Calu3 (cell line): Measurements from ENCODE around the gene WWOX. TPM values are rescaled to one million over a fixed set of nuclear protein-coding genes. Genes with fewer than 3 reads are reported as not detected.

ENCODE experiments used
- BruUV-seq: library from RNA; stranded (reverse); fragments of 400-500 nt; replicated peaks from 2 replicates; lab custom pipeline; 2021; lab: Mats Ljungman, UMichigan
- CTCF ChIA-PET: fragments of 300-600 bp; sonication (Branson Sonifier 250); formaldehyde crosslinking; loops from one replicate; lab custom pipeline; 2022; ENCODE audit warnings: antibody characterized with exemption; lab: Charles Lee
- DNase-seq: peaks from one replicate; pipeline ENCODE4 v3.0.0; 2022
- H3K27ac Mint-ChIP-seq: one replicate; pipeline ENCODE4 v1.8.0; 2022; ENCODE audit warnings: mixed read lengths; ENCODE audit not compliant: unreplicated experiment
- H3K27me3 Mint-ChIP-seq: one replicate; pipeline ENCODE4 v1.8.0; 2022; ENCODE audit warnings: mixed read lengths; ENCODE audit not compliant: unreplicated experiment
- H3K36me3 Mint-ChIP-seq: one replicate; pipeline ENCODE4 v1.8.0; 2022; ENCODE audit warnings: mild to moderate bottlenecking, moderate library complexity, mixed read lengths; ENCODE audit not compliant: insufficient read depth, unreplicated experiment
- H3K4me1 Mint-ChIP-seq: one replicate; pipeline ENCODE4 v1.8.0; 2022; ENCODE audit warnings: mild to moderate bottlenecking, low read depth, mixed read lengths; ENCODE audit not compliant: unreplicated experiment
- H3K4me3 Mint-ChIP-seq: one replicate; pipeline ENCODE4 v1.8.0; 2022; ENCODE audit warnings: mild to moderate bottlenecking, low read depth, moderate library complexity, mixed read lengths; ENCODE audit not compliant: unreplicated experiment
- H3K9me3 Mint-ChIP-seq: one replicate; pipeline ENCODE4 v1.8.0; 2022; ENCODE audit warnings: low read depth, mixed read lengths; ENCODE audit not compliant: unreplicated experiment
- intact Hi-C: fragments of 100-400 bp; cut with micrococcal nuclease; formaldehyde crosslinking; loops from one replicate; pipeline ENCODE4 v1.10.0; 2022; ENCODE audit not compliant: unreplicated experiment
- total RNA-seq: library from RNA; stranded (reverse); gene quantifications from 2 replicates; pipeline ENCODE4 v1.2.3, GENCODE V29; 2022
- TF ChIP-seq, protein P1 (sequence below): fragments of 200-600 bp; IDR thresholded peaks from one replicate; pipeline ENCODE4 v1.8.0; 2022; ENCODE audit warnings: antibody characterized with exemption; ENCODE audit not compliant: unreplicated experiment

WWOX gene
- total RNA-seq, 1 experiment from 2014 or later, result 33.5 TPM

DNA sequence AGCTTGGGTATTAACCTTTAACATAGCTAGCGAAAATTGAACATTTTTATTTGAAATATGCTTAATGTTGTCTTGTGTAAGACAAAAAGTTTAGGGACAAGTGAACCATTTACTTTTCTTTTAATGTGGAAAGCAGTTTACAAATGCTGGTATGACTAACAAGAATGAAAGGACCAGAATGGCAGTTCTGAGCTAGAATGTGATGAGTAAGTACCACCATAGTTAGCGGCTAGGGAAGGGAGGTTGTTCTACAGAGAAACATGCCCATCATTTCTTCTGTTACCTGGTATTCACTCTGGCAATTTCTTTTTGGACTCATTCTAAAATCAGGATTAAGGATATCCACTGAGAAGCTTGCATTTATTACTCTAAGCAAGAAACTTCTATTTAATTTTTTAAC lies 121.1 kb downstream of the WWOX start:
- no peak overlapping the region for H3K27ac Mint-ChIP-seq
- no peak for DNase-seq
- no peaks in the 10 kb centered on the region for H3K36me3 Mint-ChIP-seq
- no peaks in the 10 kb centered on the region for H3K27me3 Mint-ChIP-seq
- intact Hi-C loops, result no loop called here
- CTCF ChIA-PET, result no interaction called here
- BruUV-seq, result no TSS peak
- TF ChIP-seq, protein P1, sequence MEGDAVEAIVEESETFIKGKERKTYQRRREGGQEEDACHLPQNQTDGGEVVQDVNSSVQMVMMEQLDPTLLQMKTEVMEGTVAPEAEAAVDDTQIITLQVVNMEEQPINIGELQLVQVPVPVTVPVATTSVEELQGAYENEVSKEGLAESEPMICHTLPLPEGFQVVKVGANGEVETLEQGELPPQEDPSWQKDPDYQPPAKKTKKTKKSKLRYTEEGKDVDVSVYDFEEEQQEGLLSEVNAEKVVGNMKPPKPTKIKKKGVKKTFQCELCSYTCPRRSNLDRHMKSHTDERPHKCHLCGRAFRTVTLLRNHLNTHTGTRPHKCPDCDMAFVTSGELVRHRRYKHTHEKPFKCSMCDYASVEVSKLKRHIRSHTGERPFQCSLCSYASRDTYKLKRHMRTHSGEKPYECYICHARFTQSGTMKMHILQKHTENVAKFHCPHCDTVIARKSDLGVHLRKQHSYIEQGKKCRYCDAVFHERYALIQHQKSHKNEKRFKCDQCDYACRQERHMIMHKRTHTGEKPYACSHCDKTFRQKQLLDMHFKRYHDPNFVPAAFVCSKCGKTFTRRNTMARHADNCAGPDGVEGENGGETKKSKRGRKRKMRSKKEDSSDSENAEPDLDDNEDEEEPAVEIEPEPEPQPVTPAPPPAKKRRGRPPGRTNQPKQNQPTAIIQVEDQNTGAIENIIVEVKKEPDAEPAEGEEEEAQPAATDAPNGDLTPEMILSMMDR, result no peak
- H3K9me3 Mint-ChIP-seq, result no peaks in the 10 kb centered on the region
- no peak overlapping the region for H3K4me3 Mint-ChIP-seq
- H3K4me1 Mint-ChIP-seq, result no peaks in the 10 kb centered on the region

DNA sequence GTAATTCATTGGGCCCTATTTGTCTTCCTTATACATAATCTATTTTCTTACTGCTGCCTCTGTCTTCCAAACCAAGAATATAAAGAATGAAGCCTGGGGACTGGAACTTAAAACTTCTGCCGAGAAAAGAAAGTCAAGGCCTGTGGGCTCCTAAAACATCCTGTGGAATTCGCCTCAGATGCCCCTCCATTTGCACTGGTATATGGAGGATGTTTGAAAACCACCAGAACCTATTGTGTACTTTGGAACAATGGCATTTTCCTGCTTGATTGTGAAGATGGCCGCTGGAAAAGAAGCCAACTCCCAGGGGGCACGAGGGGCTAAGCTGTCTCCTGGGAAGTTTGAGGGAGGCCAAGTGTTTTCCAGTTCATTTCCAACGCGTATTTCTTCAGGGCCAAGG lies 122.4 kb downstream of the WWOX start:
- no TSS peak for BruUV-seq
- intact Hi-C loops, result no loop called here
- H3K36me3 Mint-ChIP-seq, result no peaks in the 10 kb centered on the region
- H3K4me1 Mint-ChIP-seq, result no peaks in the 10 kb centered on the region
- CTCF ChIA-PET, result no interaction called here
- TF ChIP-seq, protein P1, result no peak
- no peak for DNase-seq
- H3K27me3 Mint-ChIP-seq, result no peaks in the 10 kb centered on the region
- H3K27ac Mint-ChIP-seq, result no peak overlapping the region
- no peaks in the 10 kb centered on the region for H3K9me3 Mint-ChIP-seq
- H3K4me3 Mint-ChIP-seq, result no peak overlapping the region

DNA sequence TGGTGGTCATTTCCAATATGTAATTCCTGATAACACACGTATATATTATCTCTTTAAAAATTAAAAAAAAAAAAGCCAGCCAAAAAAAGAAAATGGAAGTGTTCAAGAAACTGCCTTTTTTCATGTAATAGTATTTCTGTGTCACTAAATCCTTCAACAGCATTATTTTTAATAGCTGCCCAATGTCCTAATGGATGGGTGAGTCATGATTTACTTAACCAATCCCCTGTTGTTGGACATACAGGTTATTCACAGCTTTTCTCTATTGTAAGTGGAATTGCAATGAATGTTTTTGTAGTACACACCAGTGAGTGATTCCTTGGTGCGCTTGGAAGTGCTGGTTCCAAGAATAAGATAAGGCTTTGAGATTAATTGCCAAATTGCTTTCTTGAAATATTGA lies 124.9 kb downstream of the WWOX start:
- no TSS peak for BruUV-seq
- no peak overlapping the region for H3K4me3 Mint-ChIP-seq
- H3K4me1 Mint-ChIP-seq, result no peaks in the 10 kb centered on the region
- H3K36me3 Mint-ChIP-seq, result no peaks in the 10 kb centered on the region
- no peak overlapping the region for H3K27ac Mint-ChIP-seq
- intact Hi-C loops, result no loop called here
- H3K27me3 Mint-ChIP-seq, result no peaks in the 10 kb centered on the region
- CTCF ChIA-PET, result interaction anchor here (0.7 kb wide), 1 partner anchor 8 kb away, joined by 3 read pairs; no protein-coding TSS in a partner anchor
- DNase-seq, result no peak
- no peaks in the 10 kb centered on the region for H3K9me3 Mint-ChIP-seq
- TF ChIP-seq, protein P1, result no peak

DNA sequence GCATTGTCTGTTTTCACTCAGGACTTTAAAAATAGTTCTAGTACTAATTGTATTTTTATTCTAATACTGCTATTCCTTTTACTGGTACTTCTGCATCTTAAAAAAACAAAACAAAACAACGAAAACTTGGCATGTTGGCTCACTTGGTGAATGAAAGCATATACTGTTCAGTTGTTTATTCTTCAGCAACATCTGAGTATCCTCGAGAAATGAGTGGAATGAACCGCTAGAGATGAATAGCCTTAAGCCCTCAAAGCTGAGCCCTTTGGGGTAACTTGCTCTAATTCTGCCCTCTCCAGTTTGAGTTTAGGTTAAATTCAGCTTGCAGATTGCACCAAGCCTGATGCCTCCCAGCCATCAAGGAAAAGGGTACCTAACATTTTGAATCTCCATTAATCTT lies 126.5 kb downstream of the WWOX start:
- Mint-ChIP-seq H3K9me3 (no peaks in the 10 kb centered on the region), H3K27me3 (no peaks in the 10 kb centered on the region), H3K36me3 (no peaks in the 10 kb centered on the region), H3K4me1 (no peaks in the 10 kb centered on the region), H3K27ac (no peak overlapping the region), H3K4me3 (no peak overlapping the region)
- intact Hi-C loops, result loop anchor here (5.0 kb wide), 1 partner anchor 211 kb away; no protein-coding TSS in a partner anchor
- TF ChIP-seq, protein P1, result no peak
- no TSS peak for BruUV-seq
- DNase-seq, result no peak
- CTCF ChIA-PET, result no interaction called here
